Measurements from ENCODE around the gene KLHL33.

Gene KLHL33

GRCh38 chr14:20416223-20416622 is 19.7 kb downstream of the KLHL33 start:
- Histone ChIP-seq H3K4me3 (ENCODE audit: low read length) (no peak overlapping the region), H2AFZ (ENCODE audit: low read length) (peak overlapping the region; percentile 49), H3K36me3 (replicated peaks; ENCODE audit: insufficient read depth, low read length) (no peaks in the 10 kb centered on the region), H3F3A (ENCODE audit: insufficient read depth, low read length) (no peaks in the 10 kb centered on the region; the same call in 1 of the 2 replicates), H3K27ac (ENCODE audit: low read length) (no peak overlapping the region), H3K9me3 (replicated peaks; ENCODE audit: insufficient read depth, low read length) (no peaks in the 10 kb centered on the region), H3K79me2 (ENCODE audit: low read length) (peaks cover 11% of the 10 kb centered on the region), H4K20me1 (ENCODE audit: insufficient read depth, low read length) (no peaks in the 10 kb centered on the region), H3K9me2 (replicated peaks; ENCODE audit: insufficient read depth, low read length) (no peaks in the 10 kb centered on the region), H3K4me1 (ENCODE audit: low read length) (no peaks in the 10 kb centered on the region; the same call in 1 of the 2 replicates), H3K9ac (ENCODE audit: low read length) (no peak overlapping the region; the same call in 1 of the 2 replicates), H3K27me3 (replicated peaks; ENCODE audit: insufficient read depth, low read length) (no peaks in the 10 kb centered on the region), H3K4me2 (ENCODE audit: low read depth, low read length) (peak overlapping the region; percentile 20; the same call in 1 of the 2 replicates)
- TF ChIP-seq CTCF (IDR thresholded peaks at IDR 0.05; ENCODE audit: low read length) = no peak
- TF ChIP-seq EZH2 (optimal IDR thresholded peaks at IDR 0.05; ENCODE audit: low read depth, low read length) = no peak
- no peak for TF ChIP-seq EZH2phosphoT487 (IDR thresholded peaks at IDR 0.05; ENCODE audit: low read length)
- no peak for DNase-seq

- H3K27me3 ChIP-seq (replicated peaks; ENCODE audit: insufficient read depth, low read length) = no peaks in the 10 kb centered on the region
- H3K9ac ChIP-seq (ENCODE audit: low read length) = no peak overlapping the region; the same call in 1 of the 2 replicates
- no peaks in the 10 kb centered on the region for H3K36me3 ChIP-seq (replicated peaks; ENCODE audit: insufficient read depth, low read length)
- peaks cover 14% of the 10 kb centered on the region for H3K79me2 ChIP-seq (ENCODE audit: low read length)
- no peak overlapping the region for H3K4me3 ChIP-seq (ENCODE audit: low read length)
- H3K27ac ChIP-seq (ENCODE audit: low read length) = no peak overlapping the region
- peak overlapping the region; percentile 20; the same call in 1 of the 2 replicates for H3K4me2 ChIP-seq (ENCODE audit: low read depth, low read length)
- no peaks in the 10 kb centered on the region; the same call in 1 of the 2 replicates for H3K4me1 ChIP-seq (ENCODE audit: low read length)
- no peaks in the 10 kb centered on the region for H3K9me2 ChIP-seq (replicated peaks; ENCODE audit: insufficient read depth, low read length)
- H2AFZ ChIP-seq (ENCODE audit: low read length) = peak overlapping the region; percentile 49
- peak; percentile 55 for DNase-seq
- no peaks in the 10 kb centered on the region for H4K20me1 ChIP-seq (ENCODE audit: insufficient read depth, low read length)
- TF ChIP-seq CTCF (IDR thresholded peaks at IDR 0.05; ENCODE audit: low read length) (peak; percentile 52), EZH2 (optimal IDR thresholded peaks at IDR 0.05; ENCODE audit: low read depth, low read length) (no peak), EZH2phosphoT487 (IDR thresholded peaks at IDR 0.05; ENCODE audit: low read length) (no peak)
- no peaks in the 10 kb centered on the region for H3K9me3 ChIP-seq (replicated peaks; ENCODE audit: insufficient read depth, low read length)
- H3F3A ChIP-seq (ENCODE audit: insufficient read depth, low read length) = no peaks in the 10 kb centered on the region; the same call in 1 of the 2 replicates
These were observed 20.2 kb downstream of the KLHL33 start for GRCh38 chr14:20415782-20416206.

- Histone ChIP-seq H3K4me2 (ENCODE audit: low read depth, low read length) (peak overlapping the region; percentile 94), H3K9ac (ENCODE audit: low read length) (peak overlapping the region; percentile 68; the same call in 1 of the 2 replicates), H3K27me3 (replicated peaks; ENCODE audit: insufficient read depth, low read length) (no peaks in the 10 kb centered on the region), H3K9me3 (replicated peaks; ENCODE audit: insufficient read depth, low read length) (no peaks in the 10 kb centered on the region), H3K4me1 (ENCODE audit: low read length) (no peaks in the 10 kb centered on the region; the same call in 1 of the 2 replicates), H3K27ac (ENCODE audit: low read length) (peak overlapping the region; percentile 66; the same call in 1 of the 2 replicates), H3K9me2 (replicated peaks; ENCODE audit: insufficient read depth, low read length) (no peaks in the 10 kb centered on the region), H3F3A (ENCODE audit: insufficient read depth, low read length) (no peaks in the 10 kb centered on the region; the same call in 1 of the 2 replicates), H3K36me3 (replicated peaks; ENCODE audit: insufficient read depth, low read length) (no peaks in the 10 kb centered on the region), H4K20me1 (ENCODE audit: insufficient read depth, low read length) (no peaks in the 10 kb centered on the region), H2AFZ (ENCODE audit: low read length) (peak overlapping the region; percentile 85), H3K4me3 (ENCODE audit: low read length) (peak overlapping the region; percentile 86), H3K79me2 (ENCODE audit: low read length) (peaks cover 14% of the 10 kb centered on the region)
- DNase-seq = no peak
- TF ChIP-seq CTCF (IDR thresholded peaks at IDR 0.05; ENCODE audit: low read length) = no peak
- TF ChIP-seq EZH2 (optimal IDR thresholded peaks at IDR 0.05; ENCODE audit: low read depth, low read length) = no peak
- no peak for TF ChIP-seq EZH2phosphoT487 (IDR thresholded peaks at IDR 0.05; ENCODE audit: low read length)
These were observed 22.3 kb downstream of the KLHL33 start for GRCh38 chr14:20413744-20414082.

All from MM.1S (cell line).